HL-60/S4 treated with phorbol 12-myristate 13-acetate at 8.2 ng/mL for 4 days and 3 days (cell line): ENCODE results near the gene ACAA1.
"Not testable (repeated sequence)": the region's sequence is repeated elsewhere in the genome, so short reads cannot be mapped to it uniquely, and the experiment has no call there.

Source experiments
- in situ Hi-C: fragments of 300-500 bp; cut with MboI; formaldehyde crosslinking; loops from 2 replicates; pipeline ENCODE4 v1.15.0; 2022; ENCODE audit warnings: low sequenced_read_pairs

The ACAA1 gene

GRCh38 chr3:38107911-38108648, 28.8 kb downstream of the ACAA1 start:
- in situ Hi-C loops = no loop called here

DNA sequence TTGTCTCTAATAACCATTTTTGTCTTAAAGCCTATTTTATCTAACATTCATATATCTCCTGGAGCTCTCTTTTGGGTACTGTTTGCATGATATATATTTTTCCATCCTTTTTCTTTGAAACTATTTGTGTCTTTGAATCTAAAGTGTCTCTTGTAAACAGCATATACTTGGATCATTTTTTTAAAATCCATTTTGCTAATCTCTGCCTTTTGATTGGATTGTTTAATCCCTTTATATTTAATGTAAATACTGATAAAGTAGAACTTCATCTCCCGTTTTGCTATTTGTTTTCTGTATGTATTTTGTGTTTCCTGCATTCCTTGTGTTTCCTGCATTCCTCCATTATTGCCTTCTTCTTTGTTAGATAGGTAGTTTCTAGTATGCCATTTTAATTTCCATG, 31.4 kb downstream of the ACAA1 start:
- in situ Hi-C loops = no loop called here

DNA sequence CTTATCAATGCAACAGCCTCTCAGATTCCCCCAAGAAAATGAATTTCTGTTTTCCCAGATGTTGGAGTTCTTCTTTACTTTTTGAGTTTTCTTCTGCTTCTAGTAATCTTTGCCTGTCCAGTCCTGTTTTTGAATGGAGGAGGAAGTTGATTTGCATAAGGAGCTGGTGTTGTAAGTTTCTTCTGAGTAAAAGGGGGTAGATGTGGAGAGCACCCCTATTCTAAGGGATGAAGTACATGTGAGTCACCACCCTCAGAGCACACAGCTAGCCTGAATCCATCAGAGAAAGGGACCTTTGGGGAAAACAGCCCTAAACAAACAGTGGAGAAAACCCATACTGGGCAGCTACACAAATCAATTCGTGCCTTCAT, 34.5 kb downstream of the ACAA1 start:
- in situ Hi-C loops = no loop called here

DNA sequence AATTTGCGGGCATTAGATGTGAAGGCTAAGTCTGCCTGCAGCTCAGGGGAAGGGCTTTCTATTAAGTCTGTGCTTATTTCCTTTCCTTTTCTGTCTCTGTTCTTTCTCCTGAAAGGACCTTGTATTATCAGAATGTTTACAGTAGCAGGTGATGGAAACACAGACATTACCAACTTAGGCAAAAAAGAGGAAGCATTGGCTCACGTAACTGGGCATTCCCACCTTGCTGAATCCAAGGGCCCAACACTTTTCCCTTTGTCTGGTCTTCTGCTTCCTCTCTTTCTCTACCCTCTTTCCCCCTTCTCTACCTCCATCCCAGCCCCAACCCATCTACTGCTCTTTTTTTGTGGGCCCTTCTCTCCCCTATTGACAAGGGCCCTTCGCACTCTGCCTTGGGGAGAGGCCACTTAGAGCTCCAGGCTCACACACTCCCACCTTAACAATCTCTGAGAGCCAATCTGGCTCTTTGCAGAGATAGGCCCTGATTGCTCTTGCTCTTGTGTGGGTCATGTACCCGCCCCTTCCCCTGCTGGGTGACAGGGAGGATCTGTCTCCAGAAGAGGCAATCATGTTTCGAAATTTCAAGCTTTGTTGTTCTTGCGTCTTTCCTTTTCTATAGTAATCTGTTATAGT, 35.0 kb downstream of the ACAA1 start:
- in situ Hi-C loops = no loop called here

DNA sequence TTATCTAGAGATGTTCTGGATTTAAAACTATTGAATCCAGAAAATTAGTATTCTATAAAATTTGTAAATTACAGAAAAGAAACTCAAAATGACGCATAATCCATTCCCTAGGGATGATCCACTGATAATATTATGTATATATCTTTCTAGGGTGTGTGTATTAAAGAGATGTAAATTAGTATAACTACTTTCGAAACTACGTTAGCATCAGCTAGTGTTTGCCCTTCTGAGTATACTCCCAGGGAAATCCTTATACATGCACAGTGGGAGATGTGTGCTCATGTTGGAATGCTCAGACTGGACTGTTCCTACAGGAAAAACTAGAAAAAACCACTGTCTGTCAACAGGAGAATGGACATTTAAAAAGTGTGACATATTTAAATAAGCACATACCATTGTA, 36.4 kb downstream of the ACAA1 start:
- in situ Hi-C loops = no loop called here

DNA sequence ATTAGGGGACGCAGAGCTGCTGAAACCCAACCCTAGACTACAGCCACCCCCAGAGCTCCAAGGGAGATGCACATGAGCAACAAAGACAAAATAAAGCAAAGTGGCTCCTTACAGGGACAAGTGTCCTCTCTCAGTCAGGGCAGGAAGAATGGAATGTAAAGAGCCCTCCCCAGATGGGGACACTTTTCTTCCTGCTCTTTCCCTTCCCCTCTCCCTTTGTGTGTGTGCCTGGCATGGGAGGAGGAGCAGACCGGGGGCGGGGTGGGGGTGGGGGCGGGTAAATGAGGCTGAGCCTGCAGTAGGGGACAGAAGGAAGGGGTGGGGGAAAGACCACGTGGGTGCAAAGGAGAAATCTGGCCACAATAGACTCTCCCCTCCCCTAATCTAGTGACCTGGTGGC, 37.4 kb downstream of the ACAA1 start:
- in situ Hi-C loops = no loop called here

- in situ Hi-C loops = no loop called here
These were observed 38.6 kb downstream of the ACAA1 start for GRCh38 chr3:38098376-38098723.

- in situ Hi-C loops = no loop called here
These were observed 39.2 kb downstream of the ACAA1 start for GRCh38 chr3:38097446-38098375.

DNA sequence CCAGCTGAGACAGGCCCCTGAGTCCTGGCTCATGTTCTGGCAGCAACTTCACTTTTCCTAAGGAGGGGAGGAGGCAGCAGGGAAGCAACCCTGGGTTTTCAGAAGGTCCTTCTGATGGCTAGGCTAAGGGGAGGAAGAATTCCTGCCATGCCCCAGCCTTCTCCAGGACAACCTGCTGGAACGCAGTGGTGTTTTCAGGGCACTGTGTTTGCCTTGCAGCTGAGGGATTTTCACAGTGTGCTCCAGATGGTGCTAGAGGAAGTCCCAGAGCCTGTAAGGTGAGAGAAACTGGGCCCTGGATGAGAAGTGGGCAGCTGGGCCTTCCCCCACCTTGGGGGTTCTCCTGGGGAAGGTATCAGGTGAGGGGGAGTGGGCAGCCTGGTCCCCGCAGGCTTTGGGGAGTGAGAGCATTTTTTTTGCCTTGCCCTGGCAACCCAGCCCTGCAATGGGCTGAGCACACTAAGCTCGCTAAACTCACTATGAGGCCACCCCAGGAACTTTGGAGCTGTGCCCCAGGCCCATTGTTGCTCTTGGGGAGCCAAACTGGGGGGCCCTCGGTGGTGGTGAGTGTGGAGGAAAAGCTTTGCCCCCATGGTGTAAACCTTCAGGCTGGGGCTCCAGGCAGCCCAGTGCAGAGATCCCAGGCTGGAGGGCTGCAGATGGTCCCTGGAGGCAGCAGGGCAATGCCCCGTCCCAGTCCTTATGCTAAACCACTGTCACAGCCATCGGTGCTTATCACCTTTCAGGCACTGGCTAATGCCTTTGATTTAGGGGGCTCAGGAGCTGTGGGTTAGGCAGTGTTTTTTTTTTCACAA, 41.1 kb downstream of the ACAA1 start:
- in situ Hi-C loops = no loop called here

GRCh38 chr3:38094999-38095398, 41.9 kb downstream of the ACAA1 start:
- in situ Hi-C loops = no loop called here

- in situ Hi-C loops = no loop called here
These were observed 46.5 kb downstream of the ACAA1 start for GRCh38 chr3:38090453-38090852.

GRCh38 chr3:38089163-38089562, 47.8 kb downstream of the ACAA1 start:
- in situ Hi-C loops = no loop called here

GRCh38 chr3:38088126-38089078, 48.5 kb downstream of the ACAA1 start:
- in situ Hi-C loops = no loop called here

GRCh38 chr3:38087278-38087677, 49.6 kb downstream of the ACAA1 start:
- in situ Hi-C loops = not testable (repeated sequence)

DNA sequence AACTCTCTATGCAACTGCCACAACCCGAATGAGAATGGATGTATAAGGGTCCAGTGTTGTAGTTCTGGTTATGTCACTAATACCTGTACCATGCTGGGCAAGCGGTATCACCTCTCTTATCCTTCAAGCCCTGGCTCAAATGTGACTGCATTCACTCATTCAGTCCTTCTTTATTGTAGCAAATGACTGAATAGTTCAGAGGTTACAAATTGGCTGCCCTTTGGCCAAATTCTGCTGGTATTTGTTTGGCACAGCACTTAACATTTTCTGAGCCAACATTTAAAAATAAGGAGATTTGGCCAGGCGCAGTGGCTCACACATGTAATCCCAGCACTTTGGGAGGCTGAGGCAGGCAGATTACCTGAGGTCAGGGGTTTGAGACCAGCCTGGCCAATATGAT, 50.4 kb downstream of the ACAA1 start:
- in situ Hi-C loops = no loop called here

DNA sequence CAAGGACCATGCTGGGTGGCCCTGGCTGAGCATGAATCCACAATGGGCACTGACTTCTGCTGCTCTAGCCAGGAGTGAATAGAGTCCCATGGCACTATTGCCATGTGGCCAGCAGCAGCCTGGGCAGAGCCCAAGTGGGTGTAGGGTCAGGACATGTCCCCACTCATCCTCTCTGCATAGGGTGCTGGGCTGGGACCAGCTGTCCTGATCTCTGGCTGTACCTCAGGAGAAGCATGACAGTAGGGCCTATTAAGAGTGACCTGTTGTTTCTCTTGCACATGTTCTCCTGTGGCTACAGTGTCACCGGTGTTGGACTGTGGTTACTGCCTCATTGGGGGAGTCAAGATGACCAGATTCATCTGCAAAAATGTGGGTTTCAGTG, 51.0 kb downstream of the ACAA1 start:
- in situ Hi-C loops = no loop called here

- in situ Hi-C loops = no loop called here
These were observed 51.5 kb downstream of the ACAA1 start for GRCh38 chr3:38085311-38085942.

DNA sequence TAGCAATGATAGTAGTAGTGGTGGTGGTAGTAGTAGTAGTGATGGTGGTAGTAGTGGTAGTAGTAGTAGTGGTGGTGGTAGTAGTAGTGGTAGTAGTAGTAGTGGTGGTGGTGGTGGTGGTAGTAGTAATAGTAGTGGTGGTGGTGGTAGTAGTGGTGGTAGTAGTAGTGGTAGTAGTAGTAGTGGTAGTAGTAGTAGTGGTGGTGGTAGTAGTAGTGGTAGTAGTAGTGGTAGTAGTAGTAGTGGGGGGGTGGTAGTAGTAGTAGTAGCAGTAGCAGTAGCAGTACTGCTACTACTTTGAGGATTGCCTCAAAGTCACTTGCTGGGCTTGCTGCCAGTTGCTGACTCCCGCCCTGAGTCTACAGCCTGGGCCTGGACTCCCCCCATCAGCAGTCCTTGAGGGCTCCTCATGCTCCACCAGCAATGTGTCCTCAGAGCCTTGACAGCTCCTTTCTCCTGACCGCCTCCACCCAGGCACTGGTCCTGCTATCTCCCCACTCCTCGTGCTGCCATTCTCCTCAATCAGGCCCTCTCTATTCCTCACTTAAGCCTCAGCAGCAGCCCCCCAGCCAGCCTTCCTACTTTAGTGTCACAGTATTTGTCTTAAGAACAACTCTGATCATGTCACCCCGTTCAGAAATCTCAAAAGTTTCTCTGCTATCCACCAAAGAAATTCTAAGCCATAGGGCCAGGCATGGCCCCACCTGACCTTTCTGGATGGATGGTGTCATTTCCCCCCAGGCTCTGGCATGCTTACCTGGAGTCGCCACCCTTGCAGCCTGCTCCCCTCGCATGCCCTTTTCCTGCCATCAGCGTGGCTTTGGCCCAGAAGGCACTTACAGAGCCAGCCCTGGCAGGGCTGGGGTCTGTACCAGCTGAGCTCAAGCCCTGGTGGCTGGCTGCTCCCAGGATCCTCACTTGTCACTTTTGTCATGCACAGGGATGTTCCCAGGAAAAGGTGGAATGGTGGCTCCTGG, 52.3 kb downstream of the ACAA1 start:
- in situ Hi-C loops = no loop called here
